ENCODE measurements around the gene TPK1.
"Not testable (repeated sequence)": the region's sequence is repeated elsewhere in the genome, so short reads cannot be mapped to it uniquely, and the experiment has no call there.

Gene TPK1

GRCh38 chr7:144629598-144629997, 206.3 kb downstream of the TPK1 start:
- no peak for DNase-seq (ENCODE audit: low read depth)

- DNase-seq (ENCODE audit: low read depth): no peak
Measured at GRCh38 chr7:144629011-144629410, 206.8 kb downstream of the TPK1 start.

- no peak for DNase-seq (ENCODE audit: low read depth)
Measured at GRCh38 chr7:144628176-144628575, 207.7 kb downstream of the TPK1 start.

- no peak for DNase-seq (ENCODE audit: low read depth)
Measured at GRCh38 chr7:144622745-144623144, 213.1 kb downstream of the TPK1 start.

GRCh38 chr7:144606261-144606660, 229.6 kb downstream of the TPK1 start:
- DNase-seq (ENCODE audit: low read depth): no peak

- DNase-seq (ENCODE audit: low read depth): no peak
Measured at GRCh38 chr7:144596953-144597352, 238.9 kb downstream of the TPK1 start.

GRCh38 chr7:144594580-144594979, 241.3 kb downstream of the TPK1 start:
- DNase-seq (ENCODE audit: low read depth): no peak

- DNase-seq (ENCODE audit: low read depth): no peak
Measured at GRCh38 chr7:144588559-144589051, 247.2 kb downstream of the TPK1 start.

- DNase-seq (ENCODE audit: low read depth): no peak
Measured at GRCh38 chr7:144587701-144588100, 248.2 kb downstream of the TPK1 start.

GRCh38 chr7:144584726-144585125, 251.1 kb downstream of the TPK1 start:
- no peak for DNase-seq (ENCODE audit: low read depth)

GRCh38 chr7:144579687-144580086, 256.2 kb downstream of the TPK1 start:
- DNase-seq (ENCODE audit: low read depth): no peak

- DNase-seq (ENCODE audit: low read depth): no peak
Measured at GRCh38 chr7:144575456-144575855, 260.4 kb downstream of the TPK1 start.

- not testable (repeated sequence) for DNase-seq (ENCODE audit: low read depth)
Measured at GRCh38 chr7:144574753-144575152, 261.1 kb downstream of the TPK1 start.

GRCh38 chr7:144568233-144568632, 267.6 kb downstream of the TPK1 start:
- DNase-seq (ENCODE audit: low read depth): no peak

- DNase-seq (ENCODE audit: low read depth): no peak
Measured at GRCh38 chr7:144565586-144565985, 270.3 kb downstream of the TPK1 start.

- no peak for DNase-seq (ENCODE audit: low read depth)
Measured at GRCh38 chr7:144549861-144550260, 286.0 kb downstream of the TPK1 start.

- DNase-seq (ENCODE audit: low read depth): no peak
Measured at GRCh38 chr7:144548556-144548955, 287.3 kb downstream of the TPK1 start.

GRCh38 chr7:144547888-144548287, 288.0 kb downstream of the TPK1 start:
- no peak for DNase-seq (ENCODE audit: low read depth)

GRCh38 chr7:144546782-144547181, 289.1 kb downstream of the TPK1 start:
- no peak for DNase-seq (ENCODE audit: low read depth)

GRCh38 chr7:144545330-144545729, 290.5 kb downstream of the TPK1 start:
- DNase-seq (ENCODE audit: low read depth): no peak

GRCh38 chr7:144534655-144535395, 301.0 kb downstream of the TPK1 start:
- no peak for DNase-seq (ENCODE audit: low read depth)

- DNase-seq (ENCODE audit: low read depth): no peak
Measured at GRCh38 chr7:144534196-144534595, 301.7 kb downstream of the TPK1 start.

- no peak for DNase-seq (ENCODE audit: low read depth)
Measured at GRCh38 chr7:144531181-144531580, 304.7 kb downstream of the TPK1 start.

GRCh38 chr7:144529269-144529926, 306.5 kb downstream of the TPK1 start:
- no peak for DNase-seq (ENCODE audit: low read depth)

Measured in stimulated activated CD8-positive, alpha-beta memory T cell treated with anti-CD3 and anti-CD28 coated beads, Interleukin-15, amount 100 ng/mL, for 1 hour (primary cell).